CD4-positive, alpha-beta T cell treated with Interferon alpha-2 for 1 hour (primary cell): ENCODE data around the gene PFKFB2.
A peak's percentile ranks its signal among the peaks of the same experiment; 100 is the strongest.

Source experiments
- DNase-seq, 2 donors: peaks; one replicate each; pipeline ENCODE4 v3.0.0-alpha.2; 2020 to 2022

The PFKFB2 gene

GRCh38 chr1:207069858-207070506 lies 16.9 kb downstream of the PFKFB2 start:
- DNase-seq: no peak

- no peak for DNase-seq
Measured at GRCh38 chr1:207070811-207071210, 17.7 kb downstream of the PFKFB2 start.

DNA sequence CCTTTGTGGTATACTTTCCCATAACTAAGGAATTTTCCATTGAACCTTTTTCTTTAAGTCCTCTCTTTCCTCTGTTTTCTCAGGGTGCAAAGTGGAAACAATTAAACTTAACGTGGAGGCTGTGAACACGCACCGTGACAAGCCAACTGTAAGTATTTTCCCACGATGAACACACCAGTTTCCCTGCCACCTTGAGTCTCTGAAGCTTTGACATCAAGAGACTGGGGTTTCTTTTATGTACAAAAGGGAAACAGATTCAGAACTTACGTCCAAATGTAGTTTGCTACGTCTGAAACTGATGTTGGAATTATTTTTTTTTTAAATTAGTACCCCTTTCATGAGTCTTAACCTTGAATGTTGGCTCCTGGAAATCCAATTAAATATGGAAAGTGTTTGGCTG lies 18.4 kb downstream of the PFKFB2 start:
- no peak for DNase-seq

DNA sequence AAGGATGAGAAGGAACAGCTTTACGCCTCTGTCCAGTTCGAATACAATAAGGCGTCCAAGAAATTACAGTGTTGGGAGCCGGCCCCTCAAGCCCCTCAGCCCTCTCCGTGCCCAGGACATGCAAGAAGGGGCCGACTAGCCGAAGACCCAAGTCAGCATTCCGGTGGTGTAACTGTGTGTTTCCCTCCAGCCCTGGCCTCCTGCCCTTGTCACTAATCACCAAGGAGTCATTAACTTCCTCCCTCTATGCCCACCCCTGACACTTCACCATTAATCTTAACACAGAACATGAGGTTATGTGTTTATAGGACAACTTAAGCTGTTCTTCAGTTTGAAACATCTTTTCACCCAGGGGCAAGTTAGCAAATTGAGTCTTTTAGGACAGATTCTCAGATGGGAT lies 19.2 kb downstream of the PFKFB2 start:
- DNase-seq: no peak

- no peak for DNase-seq
Measured at GRCh38 chr1:207073906-207074820, 21.1 kb downstream of the PFKFB2 start.

- no peak for DNase-seq
Measured at GRCh38 chr1:207076181-207076955, 23.3 kb downstream of the PFKFB2 start.

- DNase-seq: no peak
Measured at GRCh38 chr1:207077012-207077411, 23.9 kb downstream of the PFKFB2 start.

DNA sequence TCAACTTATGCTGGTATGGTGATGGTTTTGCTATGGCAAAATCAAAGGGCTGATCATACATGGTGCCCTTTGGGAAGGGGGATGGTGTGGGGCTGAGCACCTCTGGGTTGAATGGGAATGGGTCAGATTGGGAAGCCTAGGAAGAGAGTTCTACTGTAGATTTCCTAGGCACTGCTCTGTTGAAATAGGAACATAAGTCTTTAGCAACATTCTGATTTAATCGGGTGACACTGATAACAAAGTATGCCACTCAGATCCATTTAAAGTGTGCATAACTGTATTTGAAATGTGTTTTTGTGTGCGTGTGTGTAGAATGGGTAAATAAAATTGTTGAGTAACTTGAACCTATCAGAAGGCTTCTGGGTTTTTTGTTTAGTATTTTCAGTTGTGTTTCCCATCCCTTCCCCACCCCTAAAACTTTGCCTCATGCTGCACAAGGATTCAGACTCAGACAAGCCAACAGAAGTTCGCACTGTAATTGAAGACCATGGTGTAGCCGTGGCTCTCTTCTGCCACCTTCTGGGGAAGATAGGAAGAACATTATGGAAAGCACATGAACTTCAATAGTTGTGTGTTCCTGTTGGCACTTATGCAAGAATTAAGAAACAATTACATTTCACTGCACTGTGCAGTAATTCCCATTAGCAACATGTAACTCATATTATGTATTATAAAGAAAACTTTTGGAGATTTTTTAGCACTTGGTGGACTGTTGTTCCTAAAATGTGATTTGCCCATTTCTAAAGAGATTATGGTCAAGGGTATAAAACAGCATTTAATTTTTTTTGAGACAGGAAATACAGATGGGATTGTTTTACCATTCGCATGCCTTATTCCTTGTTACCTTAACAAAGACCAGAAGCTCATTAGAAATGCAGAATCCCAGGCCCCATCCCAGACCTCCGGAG lies 24.6 kb downstream of the PFKFB2 start:
- DNase-seq: peak; percentile 73 to 84

DNA sequence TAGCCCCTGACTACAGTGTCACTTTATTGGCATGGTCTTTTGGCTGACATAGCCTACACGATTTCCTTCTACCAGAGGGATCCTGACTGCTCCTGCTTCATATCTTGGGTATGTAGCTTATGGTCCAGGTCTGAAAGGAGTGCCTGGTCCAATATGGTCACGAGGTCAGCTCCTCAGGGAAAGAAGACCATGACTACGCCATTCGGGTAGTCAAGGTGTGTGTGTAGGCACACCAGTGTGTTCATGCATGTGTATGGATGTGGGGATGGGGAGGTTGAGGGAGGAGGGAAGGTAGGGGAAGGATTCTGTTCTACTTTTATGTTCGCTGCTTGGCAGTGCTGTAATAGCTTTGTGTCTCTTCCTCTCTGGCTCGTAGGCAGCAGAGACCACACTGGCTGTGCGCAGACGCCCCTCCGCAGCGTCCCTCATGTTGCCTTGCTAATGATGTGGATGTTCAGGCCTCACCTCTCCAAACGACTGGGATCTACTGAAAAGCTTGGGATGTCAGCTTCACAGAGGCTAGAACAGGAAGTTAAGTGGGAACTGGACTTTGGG lies 25.6 kb downstream of the PFKFB2 start:
- DNase-seq: no peak

DNA sequence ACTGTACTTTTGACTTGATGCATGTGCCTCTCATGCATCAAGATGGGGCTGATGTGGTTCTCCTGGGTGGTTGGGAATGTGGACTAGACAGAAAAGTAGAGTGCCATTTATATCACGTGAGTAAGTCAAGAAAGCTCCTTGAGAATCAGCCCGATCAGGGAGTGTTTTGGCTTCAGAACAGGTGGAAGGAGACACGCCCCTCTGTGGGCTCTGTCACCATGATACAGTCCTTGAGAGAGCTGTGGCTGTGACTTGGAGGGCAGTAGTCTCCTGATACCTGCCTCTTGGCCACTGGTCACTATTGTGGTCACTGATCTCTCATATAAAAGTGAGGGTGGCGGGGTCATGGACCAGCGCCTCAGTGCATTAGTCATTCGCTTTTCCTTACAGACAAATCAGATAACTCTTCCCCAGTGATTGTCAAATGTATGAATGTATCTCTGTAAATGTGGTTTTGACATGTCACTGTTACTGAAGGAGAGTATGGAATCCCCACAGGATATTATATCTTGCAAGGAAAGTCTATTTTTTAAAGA lies 26.7 kb downstream of the PFKFB2 start:
- no peak for DNase-seq

GRCh38 chr1:207081088-207081487 lies 28.0 kb downstream of the PFKFB2 start:
- no peak for DNase-seq

GRCh38 chr1:207081806-207082205 lies 28.7 kb downstream of the PFKFB2 start:
- no peak for DNase-seq

DNA sequence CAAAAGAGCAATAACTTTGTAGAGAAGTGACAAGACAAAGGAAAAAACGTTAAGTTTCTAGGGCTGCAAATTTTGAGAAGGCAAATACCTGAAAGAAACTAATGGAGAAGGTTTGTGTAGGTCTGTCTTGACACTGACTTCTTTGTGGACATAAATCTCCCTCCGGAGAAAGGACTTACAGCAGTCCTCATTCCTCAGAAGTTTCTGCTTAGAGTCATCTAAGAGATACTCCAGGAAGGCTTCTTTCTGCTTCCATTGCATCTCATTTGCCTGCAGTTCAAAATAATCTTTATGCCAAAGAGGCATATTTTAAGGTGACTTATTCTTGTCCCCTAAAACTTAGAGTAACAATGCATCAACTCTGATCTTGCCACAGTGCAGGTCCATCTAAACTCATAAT lies 31.2 kb downstream of the PFKFB2 start:
- no peak for DNase-seq

GRCh38 chr1:207084701-207085180 lies 31.7 kb downstream of the PFKFB2 start:
- peak; percentile 64 to 72 for DNase-seq

GRCh38 chr1:207085887-207086286 lies 32.8 kb downstream of the PFKFB2 start:
- DNase-seq: no peak

- no peak for DNase-seq
Measured at GRCh38 chr1:207088161-207088560, 35.1 kb downstream of the PFKFB2 start.

GRCh38 chr1:207088701-207089626 lies 35.9 kb downstream of the PFKFB2 start, which contains the start of gene C4BPB:
C4BPB (plus strand) TSS chr1:207088860; CDS start chr1:207089532, 672 bp downstream.
- DNase-seq: peak; percentile 21 to 23

DNA sequence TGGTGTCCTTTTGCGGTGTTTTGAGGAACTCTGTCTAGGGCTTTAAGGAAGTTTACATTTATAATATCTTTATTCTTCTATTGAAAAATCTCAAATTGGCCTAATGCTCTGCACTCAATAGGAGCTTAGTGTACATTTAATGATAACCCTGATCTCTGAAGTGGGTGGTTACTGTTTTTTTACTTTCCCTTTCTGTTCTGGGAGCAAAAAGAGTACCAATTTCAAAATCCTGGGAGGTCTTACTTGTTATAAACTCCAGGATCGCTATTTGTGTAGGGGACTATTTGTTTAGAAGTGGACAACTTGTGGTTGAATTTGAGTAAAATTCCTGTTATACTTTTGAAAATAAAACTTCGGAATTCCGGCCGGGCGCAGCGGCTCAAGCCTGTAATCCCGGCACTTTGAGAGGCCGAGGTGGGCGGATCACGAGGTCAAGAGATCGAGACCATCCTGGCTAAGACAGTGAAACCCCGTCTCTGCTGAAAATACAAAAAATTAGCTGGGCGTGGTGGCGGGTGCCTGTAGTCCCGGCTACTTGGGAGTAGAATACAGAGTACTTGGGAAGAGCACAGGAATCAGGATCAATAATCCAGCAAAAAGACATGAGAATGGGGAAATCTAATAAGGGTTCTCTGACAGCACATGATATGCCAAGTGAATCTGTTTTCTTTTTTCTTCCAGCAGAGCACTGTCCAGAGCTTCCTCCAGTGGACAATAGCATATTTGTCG lies 36.7 kb downstream of the PFKFB2 start:
- DNase-seq: no peak

DNA sequence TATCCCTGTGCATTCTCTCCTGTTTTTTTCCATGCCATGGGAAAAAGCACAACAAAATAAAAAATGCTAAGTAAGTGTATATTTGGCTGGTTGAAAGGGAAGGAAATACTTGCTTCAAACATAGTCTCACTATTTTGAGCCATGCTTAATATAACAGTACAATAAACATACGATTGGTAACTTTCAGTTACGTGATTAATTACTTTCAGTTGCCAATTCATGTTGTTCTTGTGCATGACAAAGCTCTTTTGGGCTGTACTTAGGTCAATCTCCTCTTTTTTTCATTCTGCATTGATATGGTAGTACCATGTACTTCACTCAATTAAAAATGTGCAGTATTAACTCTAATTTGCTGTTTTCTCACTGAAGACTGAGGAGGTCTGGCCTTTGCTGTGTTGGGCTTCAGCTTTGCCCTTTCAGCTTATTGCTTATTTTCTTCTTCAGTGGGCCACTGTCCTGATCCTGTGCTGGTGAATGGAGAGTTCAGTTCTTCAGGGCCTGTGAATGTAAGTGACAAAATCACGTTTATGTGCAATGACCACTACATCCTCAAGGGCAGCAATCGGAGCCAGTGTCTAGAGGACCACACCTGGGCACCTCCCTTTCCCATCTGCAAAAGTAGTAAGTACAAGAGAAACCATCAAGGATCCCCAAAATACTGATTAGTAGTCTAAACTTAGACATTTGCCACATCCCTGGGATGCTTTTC lies 38.3 kb downstream of the PFKFB2 start:
- DNase-seq: no peak
